Right lobe of liver (tissue), 6 donors: Measurements from ENCODE around the gene SNED1. TPM values are rescaled to one million over a fixed set of nuclear protein-coding genes. Genes with fewer than 3 reads are reported as not detected.
A peak's percentile ranks its signal among the peaks of the same experiment; 100 is the strongest.
"Not testable (repeated sequence)": the region's sequence is repeated elsewhere in the genome, so short reads cannot be mapped to it uniquely, and the experiment has no call there.

Experiments
- ATAC-seq, 4 donors: fragments of 200-7000 bp; cut with Tn5 transposase; one replicate each; pipeline ENCODE4 v1.9.1; 2020; ENCODE audit warnings: mild to moderate bottlenecking in 4 of 4, moderate library complexity in 4 of 4
- DNase-seq, 3 donors: peaks; one replicate each; pipeline ENCODE4 v3.0.0-alpha.2; 2020
- H3K27ac ChIP-seq, 3 donors: fragments of 200-600 bp; one replicate each; pipeline ENCODE4 v1.8.0; 2022
- H3K27me3 ChIP-seq, 2 donors: fragments of 200-600 bp; one replicate each; pipeline ENCODE4 v1.8.0; 2022
- H3K36me3 ChIP-seq, 4 donors: fragments of 200-600 bp; sonication (generic) in 1 of 4; one replicate each; pipeline versions ENCODE4 v1.5.1 to v1.8.0; 2017 to 2022; ENCODE audit warnings: control low read depth in 1 of 4
- H3K4me1 ChIP-seq, 4 donors: fragments of 200-600 bp; sonication (generic) in 1 of 4; one replicate each; pipeline versions ENCODE4 v1.5.1 to v1.8.0; 2017 to 2022; ENCODE audit warnings: control low read depth in 1 of 4
- H3K4me3 ChIP-seq, 3 donors: fragments of 200-600 bp; one replicate each; pipeline ENCODE4 v1.8.0; 2022
- H3K9me3 ChIP-seq, 4 donors: fragments of 200-600 bp; sonication (generic) in 1 of 4; one replicate each; pipeline versions ENCODE4 v1.5.1 to v1.8.0; 2017 to 2022; ENCODE audit warnings: control low read depth in 1 of 4
- CTCF ChIP-seq, 4 donors: fragments of 200-600 bp in 3 of 4; fragments of 450-650 bp in 1 of 4; IDR thresholded peaks; one replicate each; pipeline versions ENCODE4 v1.5.1 to v1.8.0; 2016 to 2022; ENCODE audit warnings: antibody characterized with exemption in 4 of 4, mild to moderate bottlenecking in 2 of 4
- POLR2A ChIP-seq: fragments of 450-650 bp; IDR thresholded peaks from one replicate; pipeline ENCODE4 v1.6.1; 2017; ENCODE audit warnings: antibody characterized with exemption, mild to moderate bottlenecking
- WGBS: methylation state at CpG from one replicate; pipeline ENCODE4 v1.1.6; 2018; ENCODE audit warnings: low coverage, low lambda C conversion rate; ENCODE audit not compliant: insufficient coverage; ENCODE audit errors: missing lambda C conversion rate; 5-methylcytosine and 5-hydroxymethylcytosine counted together
- intact Hi-C, 2 donors: fragments of 100-400 bp; cut with DNase I; formaldehyde crosslinking; loops; one replicate each; pipeline versions ENCODE4 v1.11.2 to v1.14.1; 2022
- total RNA-seq, 6 experiments: library from RNA; depleted of rRNA in 2 of 6; stranded (reverse); fragments of >200 nt in 2 of 6; fragmentation: NEBNext Ultra II Directional in 3 of 6; extraction: Animal tissue kit (Norgen Biotek cat#: 25700) in 3 of 6; gene quantifications; one replicate each; pipeline versions ENCODE4 v1.1.0 to v1.2.4, GENCODE V29; 2016 to 2023
- donor health status: DM: no; HTN: yes; CAD: no.
- donor health status: DM: no; HTN: no; CAD: no.
- donor health status: DM: no; HTN: no; CAD: no.
- donor health status: DM: no; HTN: yes; CAD: no.
- donor health status: DM: no; HTN: yes; CAD: no.

SNED1 gene
- total RNA-seq, 6 experiments from 2014 or later: 7.4 to 27.8 (median 13.2) TPM

GRCh38 chr2:240974771-240975572 lies 23.4 kb upstream of the SNED1 start:
- TF ChIP-seq CTCF (IDR thresholded peaks at IDR 0.05) (no peak), POLR2A (no peak)
- Histone ChIP-seq H3K4me1 (no peaks in the 10 kb centered on the region), H3K27ac (no peak overlapping the region), H3K4me3 (no peak overlapping the region), H3K36me3 (no peaks in the 10 kb centered on the region), H3K9me3 (no peaks in the 10 kb centered on the region), H3K27me3 (no peaks in the 10 kb centered on the region)
- 36% methylated on average over 5 of the region's 10 CpGs for WGBS
- intact Hi-C loops: no loop called here
- DNase-seq (no peak), ATAC-seq (peak in 2 of 4 donors; percentile 53 to 56)

- intact Hi-C loops, DNase-seq, H3K36me3 ChIP-seq, ATAC-seq, H3K27ac ChIP-seq, H3K4me1 ChIP-seq, H3K27me3 ChIP-seq, H3K4me3 ChIP-seq, H3K9me3 ChIP-seq: not testable (repeated sequence)
- WGBS: 78% methylated on average over 4 of the region's 4 CpGs
Measured at GRCh38 chr2:240975903-240976302, 22.5 kb upstream of the SNED1 start.

GRCh38 chr2:240981280-240981679 lies 17.1 kb upstream of the SNED1 start:
- Histone ChIP-seq H3K27ac (no peak overlapping the region), H3K9me3 (no peaks in the 10 kb centered on the region), H3K4me1 (peaks cover 0 to 15% (median under 1%) of the 10 kb centered on the region in 4 donors), H3K4me3 (no peak overlapping the region), H3K36me3 (no peaks in the 10 kb centered on the region), H3K27me3 (no peaks in the 10 kb centered on the region)
- intact Hi-C loops: loop anchor here in 1 of 2 donors (10.0 kb wide), 1 partner anchor 126 kb away; no protein-coding TSS in a partner anchor
- 41% methylated on average over 3 of the region's 4 CpGs for WGBS
- DNase-seq (no peak), ATAC-seq (no peak)
- TF ChIP-seq CTCF (IDR thresholded peaks at IDR 0.05) (no peak), POLR2A (no peak)

GRCh38 chr2:240981871-240982800 lies 16.3 kb upstream of the SNED1 start:
- no peak overlapping the region for H3K27ac ChIP-seq
- no peaks in the 10 kb centered on the region for H3K9me3 ChIP-seq
- DNase-seq: peak; percentile 14 to 47 (median 44)
- ATAC-seq: no peak
- H3K4me3 ChIP-seq: no peak overlapping the region
- intact Hi-C loops: loop anchor here in 1 of 2 donors (10.0 kb wide), 1 partner anchor 127 kb away; no protein-coding TSS in a partner anchor
- TF ChIP-seq POLR2A (no peak), CTCF (IDR thresholded peaks at IDR 0.05) (no peak)
- WGBS: 68% methylated on average over 13 of the region's 25 CpGs
- H3K36me3 ChIP-seq: no peaks in the 10 kb centered on the region
- H3K27me3 ChIP-seq: no peaks in the 10 kb centered on the region
- peaks cover 0 to 23% (median 8%) of the 10 kb centered on the region in 4 donors for H3K4me1 ChIP-seq
